ENCODE data around the gene KRTAP2-3.

DNA sequence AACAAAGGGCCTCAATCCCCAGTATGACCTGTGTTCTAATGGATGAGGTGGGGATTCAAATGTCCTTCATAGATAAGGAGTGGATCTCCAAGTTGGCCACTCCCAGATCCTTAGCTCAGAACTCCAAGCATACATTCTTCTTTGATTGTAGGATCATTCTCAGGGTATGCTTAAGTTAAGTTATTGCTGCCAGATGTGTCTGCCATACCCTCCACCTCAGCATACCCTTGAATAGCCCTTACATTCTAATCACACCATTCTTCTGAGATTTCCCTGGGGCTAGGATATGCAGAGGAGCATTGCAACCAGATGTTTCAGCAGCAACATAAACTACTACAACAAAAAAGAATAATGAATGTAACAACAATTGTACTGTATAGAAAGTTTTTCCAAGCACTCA is 7.4 kb upstream of the KRTAP2-3 start:
- no peak for TF ChIP-seq POLR2A (IDR thresholded peaks at IDR 0.05)
- no peak for TF ChIP-seq EP300 (IDR thresholded peaks at IDR 0.05)
- TF ChIP-seq, protein P1, sequence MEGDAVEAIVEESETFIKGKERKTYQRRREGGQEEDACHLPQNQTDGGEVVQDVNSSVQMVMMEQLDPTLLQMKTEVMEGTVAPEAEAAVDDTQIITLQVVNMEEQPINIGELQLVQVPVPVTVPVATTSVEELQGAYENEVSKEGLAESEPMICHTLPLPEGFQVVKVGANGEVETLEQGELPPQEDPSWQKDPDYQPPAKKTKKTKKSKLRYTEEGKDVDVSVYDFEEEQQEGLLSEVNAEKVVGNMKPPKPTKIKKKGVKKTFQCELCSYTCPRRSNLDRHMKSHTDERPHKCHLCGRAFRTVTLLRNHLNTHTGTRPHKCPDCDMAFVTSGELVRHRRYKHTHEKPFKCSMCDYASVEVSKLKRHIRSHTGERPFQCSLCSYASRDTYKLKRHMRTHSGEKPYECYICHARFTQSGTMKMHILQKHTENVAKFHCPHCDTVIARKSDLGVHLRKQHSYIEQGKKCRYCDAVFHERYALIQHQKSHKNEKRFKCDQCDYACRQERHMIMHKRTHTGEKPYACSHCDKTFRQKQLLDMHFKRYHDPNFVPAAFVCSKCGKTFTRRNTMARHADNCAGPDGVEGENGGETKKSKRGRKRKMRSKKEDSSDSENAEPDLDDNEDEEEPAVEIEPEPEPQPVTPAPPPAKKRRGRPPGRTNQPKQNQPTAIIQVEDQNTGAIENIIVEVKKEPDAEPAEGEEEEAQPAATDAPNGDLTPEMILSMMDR (IDR thresholded peaks at IDR 0.05), result no peak
